ENCODE measurements around the gene NTM.

DNA sequence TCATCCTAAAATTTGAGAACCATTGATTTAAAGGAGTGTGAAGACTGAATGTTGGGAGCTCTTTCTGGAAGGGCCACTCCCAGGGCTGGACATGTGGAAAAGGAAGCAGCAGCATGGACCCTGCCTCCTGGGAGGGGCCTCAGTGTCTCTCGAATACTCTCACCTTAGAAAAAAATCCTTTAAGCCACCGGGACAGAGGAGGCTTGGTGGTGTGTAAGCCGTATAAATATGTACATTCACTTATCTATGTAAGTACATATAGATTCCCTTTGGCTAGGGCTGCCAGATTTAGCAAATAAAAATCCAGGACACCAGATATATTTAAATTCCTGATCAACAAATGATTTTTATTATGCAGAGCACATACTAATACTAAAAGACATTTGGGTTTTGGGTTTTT, 17.6 kb downstream of the NTM start:
- TF ChIP-seq, protein P1, sequence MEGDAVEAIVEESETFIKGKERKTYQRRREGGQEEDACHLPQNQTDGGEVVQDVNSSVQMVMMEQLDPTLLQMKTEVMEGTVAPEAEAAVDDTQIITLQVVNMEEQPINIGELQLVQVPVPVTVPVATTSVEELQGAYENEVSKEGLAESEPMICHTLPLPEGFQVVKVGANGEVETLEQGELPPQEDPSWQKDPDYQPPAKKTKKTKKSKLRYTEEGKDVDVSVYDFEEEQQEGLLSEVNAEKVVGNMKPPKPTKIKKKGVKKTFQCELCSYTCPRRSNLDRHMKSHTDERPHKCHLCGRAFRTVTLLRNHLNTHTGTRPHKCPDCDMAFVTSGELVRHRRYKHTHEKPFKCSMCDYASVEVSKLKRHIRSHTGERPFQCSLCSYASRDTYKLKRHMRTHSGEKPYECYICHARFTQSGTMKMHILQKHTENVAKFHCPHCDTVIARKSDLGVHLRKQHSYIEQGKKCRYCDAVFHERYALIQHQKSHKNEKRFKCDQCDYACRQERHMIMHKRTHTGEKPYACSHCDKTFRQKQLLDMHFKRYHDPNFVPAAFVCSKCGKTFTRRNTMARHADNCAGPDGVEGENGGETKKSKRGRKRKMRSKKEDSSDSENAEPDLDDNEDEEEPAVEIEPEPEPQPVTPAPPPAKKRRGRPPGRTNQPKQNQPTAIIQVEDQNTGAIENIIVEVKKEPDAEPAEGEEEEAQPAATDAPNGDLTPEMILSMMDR (IDR thresholded peaks at IDR 0.05), result no peak
- no peak for TF ChIP-seq POLR2A (IDR thresholded peaks at IDR 0.05)
